Measurements from ENCODE around the gene AP1S1. TPM values are rescaled to one million over a fixed set of nuclear protein-coding genes. Genes with fewer than 3 reads are reported as not detected.
A peak's percentile ranks its signal among the peaks of the same experiment; 100 is the strongest.
"Not testable (repeated sequence)": the region's sequence is repeated elsewhere in the genome, so short reads cannot be mapped to it uniquely, and the experiment has no call there.

The AP1S1 gene
- polyA plus RNA-seq, 1 experiment: 197 TPM

DNA sequence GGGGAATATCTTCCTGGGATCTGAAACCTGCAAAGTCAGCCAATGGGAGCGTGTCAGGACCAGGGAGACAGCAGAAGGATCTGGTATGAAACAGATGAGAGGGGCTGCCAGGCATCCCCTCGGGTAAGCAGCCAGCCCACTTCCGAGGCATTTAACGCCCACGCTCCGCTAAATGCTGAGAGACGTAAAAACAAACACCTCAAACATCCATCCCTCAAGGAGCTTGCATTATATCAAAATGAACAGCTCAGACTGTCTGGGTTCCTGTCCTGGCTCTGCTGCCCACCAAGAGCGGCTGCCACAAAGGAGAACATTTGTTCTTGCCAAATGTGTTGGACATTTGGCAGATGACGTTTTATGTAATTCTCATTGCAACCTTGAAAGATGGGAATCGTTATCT, 34.4 kb upstream of the AP1S1 start:
- ChIA-PET POLR2A (interaction anchor here (1.5 kb wide), 1 partner anchor 20 kb away, joined by 4 read pairs; no protein-coding TSS in a partner anchor), CTCF (interaction anchor here (0.5 to 2.6 kb wide), 3 partner anchors 19 to 125 kb away, joined by 3 to 14 read pairs (median 3); partner anchors contain the start of gene FIS1)
- TF ChIP-seq, protein P1, sequence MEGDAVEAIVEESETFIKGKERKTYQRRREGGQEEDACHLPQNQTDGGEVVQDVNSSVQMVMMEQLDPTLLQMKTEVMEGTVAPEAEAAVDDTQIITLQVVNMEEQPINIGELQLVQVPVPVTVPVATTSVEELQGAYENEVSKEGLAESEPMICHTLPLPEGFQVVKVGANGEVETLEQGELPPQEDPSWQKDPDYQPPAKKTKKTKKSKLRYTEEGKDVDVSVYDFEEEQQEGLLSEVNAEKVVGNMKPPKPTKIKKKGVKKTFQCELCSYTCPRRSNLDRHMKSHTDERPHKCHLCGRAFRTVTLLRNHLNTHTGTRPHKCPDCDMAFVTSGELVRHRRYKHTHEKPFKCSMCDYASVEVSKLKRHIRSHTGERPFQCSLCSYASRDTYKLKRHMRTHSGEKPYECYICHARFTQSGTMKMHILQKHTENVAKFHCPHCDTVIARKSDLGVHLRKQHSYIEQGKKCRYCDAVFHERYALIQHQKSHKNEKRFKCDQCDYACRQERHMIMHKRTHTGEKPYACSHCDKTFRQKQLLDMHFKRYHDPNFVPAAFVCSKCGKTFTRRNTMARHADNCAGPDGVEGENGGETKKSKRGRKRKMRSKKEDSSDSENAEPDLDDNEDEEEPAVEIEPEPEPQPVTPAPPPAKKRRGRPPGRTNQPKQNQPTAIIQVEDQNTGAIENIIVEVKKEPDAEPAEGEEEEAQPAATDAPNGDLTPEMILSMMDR (IDR thresholded peaks at IDR 0.05; ENCODE audit: low read depth, low read length): no peak

DNA sequence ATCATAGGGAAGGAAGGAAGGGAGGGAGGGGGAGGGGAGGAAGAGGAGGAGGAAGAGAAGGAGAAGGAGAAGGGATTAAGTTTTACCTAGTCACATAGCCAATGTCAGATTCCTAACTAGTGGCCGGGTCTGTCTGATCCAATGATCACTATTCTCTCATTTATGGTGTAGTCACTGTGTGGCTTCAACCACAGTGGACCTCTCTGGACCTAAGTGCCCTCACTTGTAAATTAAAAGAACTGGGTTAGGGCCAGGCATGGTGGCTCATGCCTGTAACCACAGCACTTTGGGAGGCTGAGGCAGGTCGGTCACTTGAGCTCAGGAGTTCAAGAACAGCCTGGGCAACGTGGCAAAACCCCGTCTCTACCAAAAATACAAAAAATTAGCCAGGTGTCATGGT, 34.0 kb upstream of the AP1S1 start:
- TF ChIP-seq, protein P1 (IDR thresholded peaks at IDR 0.05; ENCODE audit: low read depth, low read length): no peak
- Histone ChIP-seq H3K27me3 (ENCODE audit: control insufficient read depth, insufficient read depth, low read length) (no peaks in the 10 kb centered on the region), H3K9me3 (ENCODE audit: control insufficient read depth, insufficient read depth, low read length) (no peaks in the 10 kb centered on the region), H3K4me3 (ENCODE audit: low read depth, low read length) (no peak overlapping the region), H3K27ac (ENCODE audit: low read depth, low read length) (peak overlapping the region; percentile 31)
- ChIA-PET POLR2A (interaction anchor here (1.5 kb wide), 1 partner anchor 20 kb away, joined by 4 read pairs; no protein-coding TSS in a partner anchor), CTCF (interaction anchor here (2.6 kb wide), 1 partner anchor 23 kb away, joined by 14 read pairs; no protein-coding TSS in a partner anchor)
- DNase-seq (ENCODE audit: low read depth, low spot score): no peak

More for the DNA sequence above, 34.4 kb upstream of the AP1S1 start:
- no peaks in the 10 kb centered on the region for H3K27me3 ChIP-seq (ENCODE audit: control insufficient read depth, insufficient read depth, low read length)
- no peak for DNase-seq (ENCODE audit: low read depth, low spot score)
- H3K27ac ChIP-seq (ENCODE audit: low read depth, low read length): peak overlapping the region; percentile 31
- no peaks in the 10 kb centered on the region for H3K9me3 ChIP-seq (ENCODE audit: control insufficient read depth, insufficient read depth, low read length)
- no peak overlapping the region for H3K4me3 ChIP-seq (ENCODE audit: low read depth, low read length)

DNA sequence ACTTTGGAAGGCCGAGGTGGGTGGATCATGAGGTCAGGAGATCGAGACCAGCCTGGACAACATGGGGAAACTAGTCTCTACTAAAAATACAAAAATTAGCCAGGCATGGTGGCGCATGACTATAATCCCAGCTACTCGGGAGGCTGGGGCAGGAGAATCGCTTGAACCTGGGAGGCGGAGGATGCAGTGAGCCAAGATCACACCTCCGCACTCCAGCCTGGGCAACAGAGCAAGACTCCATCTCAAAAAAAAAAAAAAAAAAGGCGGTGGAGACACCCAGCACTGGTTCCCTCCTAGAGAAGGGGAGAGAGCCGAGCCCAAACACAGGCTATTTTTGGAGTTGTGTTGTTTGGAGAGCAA, 32.7 kb upstream of the AP1S1 start:
- H3K4me3 ChIP-seq (ENCODE audit: low read depth, low read length); H3K27me3 ChIP-seq (ENCODE audit: control insufficient read depth, insufficient read depth, low read length); DNase-seq (ENCODE audit: low read depth, low spot score); CTCF ChIA-PET; H3K9me3 ChIP-seq (ENCODE audit: control insufficient read depth, insufficient read depth, low read length): not testable (repeated sequence)
- POLR2A ChIA-PET: interaction anchor here (0.7 to 2.1 kb wide), 5 partner anchors 10 to 318 kb away, joined by 4 to 13 read pairs (median 11); partner anchors contain the start of gene TRIM56
- peak overlapping the region; percentile 99 for H3K27ac ChIP-seq (ENCODE audit: low read depth, low read length)

GRCh38 chr7:101121991-101122932, 32.0 kb upstream of the AP1S1 start:
- H3K27ac ChIP-seq (ENCODE audit: low read depth, low read length): peak overlapping the region; percentile 99
- peak; percentile 96 for DNase-seq (ENCODE audit: low read depth, low spot score)
- no peaks in the 10 kb centered on the region for H3K9me3 ChIP-seq (ENCODE audit: control insufficient read depth, insufficient read depth, low read length)
- TF ChIP-seq, protein P1 (IDR thresholded peaks at IDR 0.05; ENCODE audit: low read depth, low read length): no peak
- ChIA-PET POLR2A (interaction anchor here (0.6 to 2.1 kb wide), 6 partner anchors 10 to 1795 kb away, joined by 4 to 13 read pairs (median 11); partner anchors contain the start of gene TRIM56), CTCF (interaction anchor here (0.5 to 2.2 kb wide), 6 partner anchors 16 to 295 kb away, joined by 3 to 10 read pairs (median 3); partner anchors contain the start of genes EPHB4 and SRRT)
- peak overlapping the region; percentile 51 for H3K4me3 ChIP-seq (ENCODE audit: low read depth, low read length)
- H3K27me3 ChIP-seq (ENCODE audit: control insufficient read depth, insufficient read depth, low read length): no peaks in the 10 kb centered on the region

GRCh38 chr7:101122933-101123702, 31.2 kb upstream of the AP1S1 start:
- no peak overlapping the region for H3K4me3 ChIP-seq (ENCODE audit: low read depth, low read length)
- H3K27me3 ChIP-seq (ENCODE audit: control insufficient read depth, insufficient read depth, low read length): no peaks in the 10 kb centered on the region
- ChIA-PET POLR2A (interaction anchor here (1.6 to 2.1 kb wide), 3 partner anchors 11 to 38 kb away, joined by 11 to 13 read pairs (median 12); partner anchors contain the start of gene TRIM56), CTCF (interaction anchor here (0.6 to 2.2 kb wide), 7 partner anchors 15 to 248 kb away, joined by 3 to 10 read pairs (median 3); partner anchors contain the start of gene SRRT)
- peak overlapping the region; percentile 99 for H3K27ac ChIP-seq (ENCODE audit: low read depth, low read length)
- no peak for DNase-seq (ENCODE audit: low read depth, low spot score)
- TF ChIP-seq, protein P1 (IDR thresholded peaks at IDR 0.05; ENCODE audit: low read depth, low read length): no peak
- peaks cover 1% of the 10 kb centered on the region; the same call in 1 of the 2 replicates for H3K9me3 ChIP-seq (ENCODE audit: control insufficient read depth, insufficient read depth, low read length)

Measured in AG04450 (cell line).